ENCODE data around the gene PRKCE. TPM values are rescaled to one million over a fixed set of nuclear protein-coding genes. Genes with fewer than 3 reads are reported as not detected.
A peak's percentile ranks its signal among the peaks of the same experiment; 100 is the strongest.

PRKCE gene
- total RNA-seq, 1 experiment from 2014 or later, result 14.0 TPM

DNA sequence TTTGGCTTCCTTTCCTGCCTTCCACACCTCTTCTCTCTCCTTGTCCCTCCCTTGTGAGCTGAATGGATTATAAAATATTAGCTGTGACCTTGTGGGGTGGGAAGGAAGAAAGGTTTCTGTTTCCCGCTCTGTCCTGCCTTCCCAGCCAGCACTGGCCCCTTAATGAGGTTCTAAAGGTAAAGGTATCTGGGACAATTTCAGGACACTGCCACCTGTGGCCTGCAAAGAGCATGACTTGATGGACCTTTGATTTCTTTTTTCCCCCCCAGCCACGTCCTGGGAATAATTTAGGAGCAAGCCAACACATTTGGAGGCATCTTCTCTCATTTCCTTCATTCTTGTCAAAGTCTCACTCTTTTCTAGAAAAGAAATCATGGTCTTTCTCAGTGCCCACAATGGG is 399.0 kb downstream of the PRKCE start:
- Histone ChIP-seq H3K27me3 (ENCODE audit: control insufficient read depth, insufficient read depth, low read length) (no peaks in the 10 kb centered on the region), H3K36me3 (ENCODE audit: control insufficient read depth, insufficient read depth, low read length) (no peaks in the 10 kb centered on the region), H3K9me3 (ENCODE audit: control insufficient read depth, insufficient read depth, low read depth, low read length) (no peaks in the 10 kb centered on the region), H3K4me3 (ENCODE audit: low read depth in 2 of 2, low read length in 2 of 2) (no peak overlapping the region), H3K4me1 (ENCODE audit: control insufficient read depth, insufficient read depth, low read length) (no peaks in the 10 kb centered on the region), H3K27ac (ENCODE audit: low read length) (no peak overlapping the region)
- no peak for ATAC-seq
- TF ChIP-seq, protein P1, sequence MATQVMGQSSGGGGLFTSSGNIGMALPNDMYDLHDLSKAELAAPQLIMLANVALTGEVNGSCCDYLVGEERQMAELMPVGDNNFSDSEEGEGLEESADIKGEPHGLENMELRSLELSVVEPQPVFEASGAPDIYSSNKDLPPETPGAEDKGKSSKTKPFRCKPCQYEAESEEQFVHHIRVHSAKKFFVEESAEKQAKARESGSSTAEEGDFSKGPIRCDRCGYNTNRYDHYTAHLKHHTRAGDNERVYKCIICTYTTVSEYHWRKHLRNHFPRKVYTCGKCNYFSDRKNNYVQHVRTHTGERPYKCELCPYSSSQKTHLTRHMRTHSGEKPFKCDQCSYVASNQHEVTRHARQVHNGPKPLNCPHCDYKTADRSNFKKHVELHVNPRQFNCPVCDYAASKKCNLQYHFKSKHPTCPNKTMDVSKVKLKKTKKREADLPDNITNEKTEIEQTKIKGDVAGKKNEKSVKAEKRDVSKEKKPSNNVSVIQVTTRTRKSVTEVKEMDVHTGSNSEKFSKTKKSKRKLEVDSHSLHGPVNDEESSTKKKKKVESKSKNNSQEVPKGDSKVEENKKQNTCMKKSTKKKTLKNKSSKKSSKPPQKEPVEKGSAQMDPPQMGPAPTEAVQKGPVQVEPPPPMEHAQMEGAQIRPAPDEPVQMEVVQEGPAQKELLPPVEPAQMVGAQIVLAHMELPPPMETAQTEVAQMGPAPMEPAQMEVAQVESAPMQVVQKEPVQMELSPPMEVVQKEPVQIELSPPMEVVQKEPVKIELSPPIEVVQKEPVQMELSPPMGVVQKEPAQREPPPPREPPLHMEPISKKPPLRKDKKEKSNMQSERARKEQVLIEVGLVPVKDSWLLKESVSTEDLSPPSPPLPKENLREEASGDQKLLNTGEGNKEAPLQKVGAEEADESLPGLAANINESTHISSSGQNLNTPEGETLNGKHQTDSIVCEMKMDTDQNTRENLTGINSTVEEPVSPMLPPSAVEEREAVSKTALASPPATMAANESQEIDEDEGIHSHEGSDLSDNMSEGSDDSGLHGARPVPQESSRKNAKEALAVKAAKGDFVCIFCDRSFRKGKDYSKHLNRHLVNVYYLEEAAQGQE (IDR thresholded peaks at IDR 0.05; ENCODE audit: insufficient read depth in 1 of 2, low read depth in 2 of 2, low read length in 1 of 2), result no peak
- TF ChIP-seq, protein P2, sequence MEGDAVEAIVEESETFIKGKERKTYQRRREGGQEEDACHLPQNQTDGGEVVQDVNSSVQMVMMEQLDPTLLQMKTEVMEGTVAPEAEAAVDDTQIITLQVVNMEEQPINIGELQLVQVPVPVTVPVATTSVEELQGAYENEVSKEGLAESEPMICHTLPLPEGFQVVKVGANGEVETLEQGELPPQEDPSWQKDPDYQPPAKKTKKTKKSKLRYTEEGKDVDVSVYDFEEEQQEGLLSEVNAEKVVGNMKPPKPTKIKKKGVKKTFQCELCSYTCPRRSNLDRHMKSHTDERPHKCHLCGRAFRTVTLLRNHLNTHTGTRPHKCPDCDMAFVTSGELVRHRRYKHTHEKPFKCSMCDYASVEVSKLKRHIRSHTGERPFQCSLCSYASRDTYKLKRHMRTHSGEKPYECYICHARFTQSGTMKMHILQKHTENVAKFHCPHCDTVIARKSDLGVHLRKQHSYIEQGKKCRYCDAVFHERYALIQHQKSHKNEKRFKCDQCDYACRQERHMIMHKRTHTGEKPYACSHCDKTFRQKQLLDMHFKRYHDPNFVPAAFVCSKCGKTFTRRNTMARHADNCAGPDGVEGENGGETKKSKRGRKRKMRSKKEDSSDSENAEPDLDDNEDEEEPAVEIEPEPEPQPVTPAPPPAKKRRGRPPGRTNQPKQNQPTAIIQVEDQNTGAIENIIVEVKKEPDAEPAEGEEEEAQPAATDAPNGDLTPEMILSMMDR (IDR thresholded peaks at IDR 0.05), result peak; percentile 19; the same call in 1 of the 2 replicates
- no peak for DNase-seq (ENCODE audit: low read depth, low spot score)
- intact Hi-C loops (cut with micrococcal nuclease; ENCODE audit: unreplicated experiment) (no loop called here), in situ Hi-C loops (cut with HindIII; ENCODE audit: low pct_unique_long_range_greater_than_20kb, low sequenced_read_pairs) (no loop called here)
- no TSS peak for BruUV-seq (replicated peaks)
- ChIA-PET POLR2A (no interaction called here), CTCF (no interaction called here)

DNA sequence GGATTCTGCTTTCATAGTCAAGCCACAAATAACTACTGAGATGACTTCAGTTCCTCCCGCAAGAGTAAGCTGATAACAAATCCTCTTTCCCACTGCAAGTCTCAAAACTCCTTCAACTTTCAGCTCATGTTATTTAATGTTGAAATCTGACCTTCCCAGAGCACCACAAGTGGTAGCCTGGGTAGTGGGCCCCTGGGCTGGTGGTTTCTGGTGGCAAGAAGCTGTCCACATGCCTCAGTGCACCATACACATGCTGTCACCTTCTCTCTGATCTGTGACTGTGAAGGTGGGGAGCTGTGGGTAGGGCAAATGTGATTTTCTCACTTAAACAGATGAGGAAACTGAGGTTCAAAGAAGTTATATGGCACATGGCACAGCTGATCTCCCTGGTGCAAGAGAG is 399.6 kb downstream of the PRKCE start:
- intact Hi-C loops (cut with micrococcal nuclease; ENCODE audit: unreplicated experiment), result no loop called here
- ChIA-PET POLR2A (no interaction called here), CTCF (no interaction called here)
- no peaks in the 10 kb centered on the region for H3K4me1 ChIP-seq (ENCODE audit: control insufficient read depth, insufficient read depth, low read length)
- no TSS peak for BruUV-seq (replicated peaks)
- H3K36me3 ChIP-seq (ENCODE audit: control insufficient read depth, insufficient read depth, low read length), result no peaks in the 10 kb centered on the region
- ATAC-seq (no peak), DNase-seq (ENCODE audit: low read depth, low spot score) (no peak)
- H3K4me3 ChIP-seq (ENCODE audit: low read depth in 2 of 2, low read length in 2 of 2), result no peak overlapping the region
- H3K27ac ChIP-seq (ENCODE audit: low read length), result no peak overlapping the region
- in situ Hi-C loops (cut with HindIII; ENCODE audit: low pct_unique_long_range_greater_than_20kb, low sequenced_read_pairs), result no loop called here
- no peaks in the 10 kb centered on the region for H3K27me3 ChIP-seq (ENCODE audit: control insufficient read depth, insufficient read depth, low read length)
- H3K9me3 ChIP-seq (ENCODE audit: control insufficient read depth, insufficient read depth, low read depth, low read length), result no peaks in the 10 kb centered on the region
- TF ChIP-seq, protein P1 (IDR thresholded peaks at IDR 0.05; ENCODE audit: insufficient read depth in 1 of 2, low read depth in 2 of 2, low read length in 1 of 2), result no peak
- no peak for TF ChIP-seq SIN3A (IDR thresholded peaks at IDR 0.05; ENCODE audit: borderline replicate concordance, insufficient read depth, low read depth, low read length)
- TF ChIP-seq TCF7L2 (IDR thresholded peaks at IDR 0.05; ENCODE audit: low read depth, low read length), result no peak
- no peak for TF ChIP-seq POLR2AphosphoS5 (IDR thresholded peaks at IDR 0.05; ENCODE audit: low read depth, low read length)
- TF ChIP-seq, protein P2 (IDR thresholded peaks at IDR 0.05), result no peak
